HEK293 (cell line): Measurements from ENCODE around the gene IL1RAP.

Experiments
- CTCF ChIP-seq: fragments of 450-650 bp; formaldehyde crosslinking; IDR thresholded peaks from 2 replicates; pipeline ENCODE4 v1.5.1; 2016; ENCODE audit warnings: missing biosample characterization, missing genetic modification characterization
- HOXA7 ChIP-seq: sonication (generic); formaldehyde crosslinking; IDR thresholded peaks from 2 replicates; pipeline ENCODE4 v1.8.1; 2022; ENCODE audit warnings: missing genetic modification reagents, borderline replicate concordance
- PBX3 ChIP-seq: sonication (generic); formaldehyde crosslinking; IDR thresholded peaks from 2 replicates; pipeline ENCODE4 v1.8.1; 2022; ENCODE audit warnings: mild to moderate bottlenecking, moderate library complexity, missing genetic modification reagents
- WT1 ChIP-seq: fragments of 450-650 bp; formaldehyde crosslinking; IDR thresholded peaks from 2 replicates; pipeline ENCODE4 v1.5.1; 2016; ENCODE audit warnings: missing biosample characterization, missing genetic modification characterization
- ZNF214 ChIP-seq: fragments of 450-650 bp; formaldehyde crosslinking; IDR thresholded peaks from 2 replicates; pipeline ENCODE4 v1.5.1; 2017; ENCODE audit warnings: missing biosample characterization, mild to moderate bottlenecking, missing genetic modification characterization, borderline replicate concordance
- ZNF274 ChIP-seq, 2 experiments: fragments of 200-500 bp in 1 of 2; fragments of 450-650 bp in 1 of 2; sonication (Bioruptor generic) in 1 of 2; formaldehyde crosslinking in 1 of 2; IDR thresholded peaks; 2 replicates each; pipeline versions ENCODE4 v1.5.1 to v1.6.1; 2014 to 2016; ENCODE audit warnings: borderline replicate concordance in 1 of 2, inconsistent platforms in 1 of 2, low read length in 1 of 2, missing biosample characterization in 1 of 2, missing genetic modification characterization in 1 of 2
- ZNF585B ChIP-seq: fragments of 450-650 bp; formaldehyde crosslinking; IDR thresholded peaks from 2 replicates; pipeline ENCODE4 v1.5.1; 2016; ENCODE audit warnings: missing biosample characterization, missing genetic modification characterization
- ZNF785 ChIP-seq: fragments of 450-650 bp; formaldehyde crosslinking; IDR thresholded peaks from 2 replicates; pipeline ENCODE4 v1.5.1; 2016; ENCODE audit warnings: missing biosample characterization, missing genetic modification characterization
- TF ChIP-seq, protein P1 (sequence below): fragments of 450-650 bp; formaldehyde crosslinking; IDR thresholded peaks from 2 replicates; pipeline ENCODE4 v1.5.1; 2016; ENCODE audit warnings: missing biosample characterization, missing genetic modification characterization

- no peak for TF ChIP-seq PBX3 (CRISPR knock-in tag)
- TF ChIP-seq WT1 (tag by site-specific recombination): no peak
- no peak for TF ChIP-seq CTCF (tag by site-specific recombination)
- TF ChIP-seq, protein P1, sequence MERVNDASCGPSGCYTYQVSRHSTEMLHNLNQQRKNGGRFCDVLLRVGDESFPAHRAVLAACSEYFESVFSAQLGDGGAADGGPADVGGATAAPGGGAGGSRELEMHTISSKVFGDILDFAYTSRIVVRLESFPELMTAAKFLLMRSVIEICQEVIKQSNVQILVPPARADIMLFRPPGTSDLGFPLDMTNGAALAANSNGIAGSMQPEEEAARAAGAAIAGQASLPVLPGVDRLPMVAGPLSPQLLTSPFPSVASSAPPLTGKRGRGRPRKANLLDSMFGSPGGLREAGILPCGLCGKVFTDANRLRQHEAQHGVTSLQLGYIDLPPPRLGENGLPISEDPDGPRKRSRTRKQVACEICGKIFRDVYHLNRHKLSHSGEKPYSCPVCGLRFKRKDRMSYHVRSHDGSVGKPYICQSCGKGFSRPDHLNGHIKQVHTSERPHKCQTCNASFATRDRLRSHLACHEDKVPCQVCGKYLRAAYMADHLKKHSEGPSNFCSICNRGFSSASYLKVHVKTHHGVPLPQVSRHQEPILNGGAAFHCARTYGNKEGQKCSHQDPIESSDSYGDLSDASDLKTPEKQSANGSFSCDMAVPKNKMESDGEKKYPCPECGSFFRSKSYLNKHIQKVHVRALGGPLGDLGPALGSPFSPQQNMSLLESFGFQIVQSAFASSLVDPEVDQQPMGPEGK (tag by site-specific recombination): no peak
- no peak for TF ChIP-seq ZNF785
- no peak for TF ChIP-seq ZNF585B (tag by site-specific recombination)
- TF ChIP-seq ZNF214 (tag by site-specific recombination): no peak
- no peak for TF ChIP-seq ZNF274 (IDR thresholded peaks at IDR 0.05; ENCODE audit: low read length)
- TF ChIP-seq ZNF274 (tag by site-specific recombination; IDR thresholded peaks at IDR 0.05; ENCODE audit: borderline replicate concordance): no peak
- TF ChIP-seq HOXA7 (CRISPR knock-in tag): no peak
Measured at GRCh38 chr3:190677001-190677400, 163.1 kb downstream of the IL1RAP start.
